ENCODE data around the gene TINAG. TPM values are rescaled to one million over a fixed set of nuclear protein-coding genes. Genes with fewer than 3 reads are reported as not detected.

Gene TINAG
- total RNA-seq, 1 experiment from 2014 or later: not detected

DNA sequence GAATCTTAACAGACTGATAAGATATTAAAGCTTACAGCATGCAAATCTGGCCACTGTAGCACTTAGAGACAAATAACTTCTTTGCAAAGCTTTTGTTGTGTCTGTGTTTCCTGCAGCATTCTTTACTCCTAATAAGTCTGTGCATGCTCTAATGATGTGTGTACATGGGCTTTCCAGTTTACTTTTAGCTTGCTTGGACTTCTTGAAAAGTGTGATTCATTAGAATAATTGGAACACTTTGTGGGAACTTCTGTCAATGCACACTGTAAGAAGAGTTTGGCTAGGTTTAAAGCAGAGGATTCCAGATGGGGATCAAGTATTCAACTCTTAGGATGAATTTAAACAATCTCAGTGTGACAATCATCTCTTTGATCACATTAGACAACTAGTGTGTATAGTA lies 22.1 kb upstream of the TINAG start:
- H3K4me3 ChIP-seq (ENCODE audit: low read depth, low read length, poor library complexity, severe bottlenecking): no peak overlapping the region
- H3K4me1 ChIP-seq (ENCODE audit: insufficient read depth, low read length, poor library complexity, severe bottlenecking): peaks cover 7% of the 10 kb centered on the region
- DNase-seq (ENCODE audit: low spot score): no peak
- TF ChIP-seq, protein P1, sequence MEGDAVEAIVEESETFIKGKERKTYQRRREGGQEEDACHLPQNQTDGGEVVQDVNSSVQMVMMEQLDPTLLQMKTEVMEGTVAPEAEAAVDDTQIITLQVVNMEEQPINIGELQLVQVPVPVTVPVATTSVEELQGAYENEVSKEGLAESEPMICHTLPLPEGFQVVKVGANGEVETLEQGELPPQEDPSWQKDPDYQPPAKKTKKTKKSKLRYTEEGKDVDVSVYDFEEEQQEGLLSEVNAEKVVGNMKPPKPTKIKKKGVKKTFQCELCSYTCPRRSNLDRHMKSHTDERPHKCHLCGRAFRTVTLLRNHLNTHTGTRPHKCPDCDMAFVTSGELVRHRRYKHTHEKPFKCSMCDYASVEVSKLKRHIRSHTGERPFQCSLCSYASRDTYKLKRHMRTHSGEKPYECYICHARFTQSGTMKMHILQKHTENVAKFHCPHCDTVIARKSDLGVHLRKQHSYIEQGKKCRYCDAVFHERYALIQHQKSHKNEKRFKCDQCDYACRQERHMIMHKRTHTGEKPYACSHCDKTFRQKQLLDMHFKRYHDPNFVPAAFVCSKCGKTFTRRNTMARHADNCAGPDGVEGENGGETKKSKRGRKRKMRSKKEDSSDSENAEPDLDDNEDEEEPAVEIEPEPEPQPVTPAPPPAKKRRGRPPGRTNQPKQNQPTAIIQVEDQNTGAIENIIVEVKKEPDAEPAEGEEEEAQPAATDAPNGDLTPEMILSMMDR (conservative IDR thresholded peaks at IDR 0.05; ENCODE audit: low read depth, low read length): no peak
- no peak for TF ChIP-seq EZH2 (IDR thresholded peaks at IDR 0.05; ENCODE audit: borderline replicate concordance, low read depth, low read length, poor library complexity, severe bottlenecking)
- no peaks in the 10 kb centered on the region for H3K36me3 ChIP-seq (ENCODE audit: insufficient read depth, low read length, poor library complexity, severe bottlenecking)
- BruUV-seq (replicated peaks): no TSS peak
- ChIA-PET CTCF (no interaction called here), POLR2A (ENCODE audit: low non-redundant PET) (no interaction called here)
- no peaks in the 10 kb centered on the region for H3K9me3 ChIP-seq (ENCODE audit: low read depth, low read length, poor library complexity, severe bottlenecking)
- intact Hi-C loops (cut with micrococcal nuclease; ENCODE audit: unreplicated experiment): no loop called here
- H3K27me3 ChIP-seq (replicated peaks; ENCODE audit: insufficient read depth, low read depth, low read length, poor library complexity): peaks cover 5% of the 10 kb centered on the region
- H3K27ac ChIP-seq (ENCODE audit: low read depth, low read length, poor library complexity, severe bottlenecking): no peak overlapping the region

DNA sequence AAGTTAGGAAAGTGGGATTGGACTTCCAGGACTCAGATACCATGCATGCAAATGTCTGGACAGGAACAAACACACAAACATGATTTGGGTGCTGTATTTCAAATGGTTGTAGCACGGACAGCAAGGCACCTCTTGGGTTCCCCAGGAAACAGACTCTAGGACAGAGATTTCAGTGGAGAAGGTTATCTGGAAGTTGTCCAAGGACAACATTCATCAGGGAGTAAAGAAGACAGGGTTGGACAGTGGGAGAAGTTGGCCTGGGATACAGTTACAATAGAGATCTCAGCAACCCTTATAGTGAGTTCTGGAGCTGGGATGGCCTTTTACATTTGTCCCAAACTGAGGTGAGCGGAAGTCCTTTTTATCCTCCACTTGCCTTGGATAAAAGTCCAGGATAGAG lies 19.8 kb upstream of the TINAG start:
- peaks cover 16% of the 10 kb centered on the region for H3K4me1 ChIP-seq (ENCODE audit: insufficient read depth, low read length, poor library complexity, severe bottlenecking)
- intact Hi-C loops (cut with micrococcal nuclease; ENCODE audit: unreplicated experiment): no loop called here
- ChIA-PET CTCF (no interaction called here), POLR2A (ENCODE audit: low non-redundant PET) (no interaction called here)
- no peak for TF ChIP-seq EZH2 (IDR thresholded peaks at IDR 0.05; ENCODE audit: borderline replicate concordance, low read depth, low read length, poor library complexity, severe bottlenecking)
- TF ChIP-seq, protein P1 (conservative IDR thresholded peaks at IDR 0.05; ENCODE audit: low read depth, low read length): no peak
- no peaks in the 10 kb centered on the region for H3K9me3 ChIP-seq (ENCODE audit: low read depth, low read length, poor library complexity, severe bottlenecking)
- no peak for DNase-seq (ENCODE audit: low spot score)
- H3K4me3 ChIP-seq (ENCODE audit: low read depth, low read length, poor library complexity, severe bottlenecking): no peak overlapping the region
- BruUV-seq (replicated peaks): no TSS peak
- peaks cover 5% of the 10 kb centered on the region for H3K27me3 ChIP-seq (replicated peaks; ENCODE audit: insufficient read depth, low read depth, low read length, poor library complexity)
- no peaks in the 10 kb centered on the region for H3K36me3 ChIP-seq (ENCODE audit: insufficient read depth, low read length, poor library complexity, severe bottlenecking)
- no peak overlapping the region for H3K27ac ChIP-seq (ENCODE audit: low read depth, low read length, poor library complexity, severe bottlenecking)

DNA sequence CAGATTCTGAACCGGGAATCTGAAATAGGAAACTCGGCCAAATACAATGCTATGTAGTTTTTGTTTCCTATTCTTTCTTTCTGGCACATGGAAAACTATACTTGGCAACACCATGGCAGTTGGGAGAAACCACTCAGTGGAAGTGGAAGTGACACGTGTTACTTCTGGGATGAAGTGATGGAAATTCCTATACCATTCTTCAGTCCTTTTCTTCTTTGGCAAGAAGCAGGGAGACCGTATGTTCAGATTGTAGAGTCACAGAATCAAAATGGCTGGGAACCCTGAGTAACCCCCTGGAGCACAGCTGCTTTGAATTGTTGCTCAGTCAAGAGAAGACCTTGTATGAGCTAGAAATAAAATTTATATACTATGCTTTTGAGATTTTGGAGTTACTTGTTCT lies 18.8 kb upstream of the TINAG start:
- no peak for TF ChIP-seq EZH2 (IDR thresholded peaks at IDR 0.05; ENCODE audit: borderline replicate concordance, low read depth, low read length, poor library complexity, severe bottlenecking)
- TF ChIP-seq, protein P1 (conservative IDR thresholded peaks at IDR 0.05; ENCODE audit: low read depth, low read length): no peak
- CTCF ChIA-PET: no interaction called here
- peaks cover 16% of the 10 kb centered on the region for H3K4me1 ChIP-seq (ENCODE audit: insufficient read depth, low read length, poor library complexity, severe bottlenecking)
- no peak for DNase-seq (ENCODE audit: low spot score)
- H3K4me3 ChIP-seq (ENCODE audit: low read depth, low read length, poor library complexity, severe bottlenecking): no peak overlapping the region
- POLR2A ChIA-PET (ENCODE audit: low non-redundant PET): no interaction called here
- BruUV-seq (replicated peaks): no TSS peak
- H3K27ac ChIP-seq (ENCODE audit: low read depth, low read length, poor library complexity, severe bottlenecking): no peak overlapping the region
- H3K27me3 ChIP-seq (replicated peaks; ENCODE audit: insufficient read depth, low read depth, low read length, poor library complexity): peaks cover 5% of the 10 kb centered on the region
- H3K36me3 ChIP-seq (ENCODE audit: insufficient read depth, low read length, poor library complexity, severe bottlenecking): no peaks in the 10 kb centered on the region
- intact Hi-C loops (cut with micrococcal nuclease; ENCODE audit: unreplicated experiment): no loop called here
- H3K9me3 ChIP-seq (ENCODE audit: low read depth, low read length, poor library complexity, severe bottlenecking): no peaks in the 10 kb centered on the region

Measured in A673 (cell line).